Astrocyte (in vitro differentiated cells and primary cell): ENCODE measurements around the gene LHX1.

Source experiments
- EZH2 ChIP-seq: IDR thresholded peaks from 2 replicates; pipeline ENCODE4 v1.6.1; 2012; ENCODE audit warnings: mild to moderate bottlenecking, low read length, inconsistent platforms; ENCODE audit not compliant: insufficient read depth
- TF ChIP-seq, protein P1 (sequence below): IDR thresholded peaks from 2 replicates; pipeline ENCODE4 v1.5.1; 2011; ENCODE audit warnings: low read depth, mild to moderate bottlenecking, inconsistent platforms, low read length, moderate library complexity; ENCODE audit not compliant: insufficient read depth

DNA sequence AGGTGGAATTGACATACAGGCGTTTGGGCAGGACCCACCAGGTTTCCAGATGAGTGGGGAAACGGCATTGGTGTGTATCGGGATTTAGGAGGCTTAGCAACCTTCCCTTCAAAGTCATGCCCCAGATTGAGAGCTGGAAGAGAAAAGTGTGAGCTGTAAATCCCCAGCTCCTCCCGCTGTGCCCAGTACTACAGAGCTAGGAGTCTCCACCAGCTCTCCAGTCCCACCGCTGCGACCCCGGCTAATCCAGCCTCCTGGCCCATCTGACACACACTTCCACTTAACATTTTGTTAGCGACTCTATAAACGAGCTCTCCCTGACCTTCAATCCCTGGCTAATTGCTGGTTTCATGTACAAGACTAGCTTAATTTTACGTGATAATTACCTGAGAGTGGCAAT lies 29.9 kb upstream of the LHX1 start:
- TF ChIP-seq, protein P1, sequence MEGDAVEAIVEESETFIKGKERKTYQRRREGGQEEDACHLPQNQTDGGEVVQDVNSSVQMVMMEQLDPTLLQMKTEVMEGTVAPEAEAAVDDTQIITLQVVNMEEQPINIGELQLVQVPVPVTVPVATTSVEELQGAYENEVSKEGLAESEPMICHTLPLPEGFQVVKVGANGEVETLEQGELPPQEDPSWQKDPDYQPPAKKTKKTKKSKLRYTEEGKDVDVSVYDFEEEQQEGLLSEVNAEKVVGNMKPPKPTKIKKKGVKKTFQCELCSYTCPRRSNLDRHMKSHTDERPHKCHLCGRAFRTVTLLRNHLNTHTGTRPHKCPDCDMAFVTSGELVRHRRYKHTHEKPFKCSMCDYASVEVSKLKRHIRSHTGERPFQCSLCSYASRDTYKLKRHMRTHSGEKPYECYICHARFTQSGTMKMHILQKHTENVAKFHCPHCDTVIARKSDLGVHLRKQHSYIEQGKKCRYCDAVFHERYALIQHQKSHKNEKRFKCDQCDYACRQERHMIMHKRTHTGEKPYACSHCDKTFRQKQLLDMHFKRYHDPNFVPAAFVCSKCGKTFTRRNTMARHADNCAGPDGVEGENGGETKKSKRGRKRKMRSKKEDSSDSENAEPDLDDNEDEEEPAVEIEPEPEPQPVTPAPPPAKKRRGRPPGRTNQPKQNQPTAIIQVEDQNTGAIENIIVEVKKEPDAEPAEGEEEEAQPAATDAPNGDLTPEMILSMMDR: no peak
- TF ChIP-seq EZH2: no peak
